GM10266 (cell line): Measurements from ENCODE around the gene NCKIPSD.

ENCODE experiments used
- DNase-seq: peaks from one replicate; pipeline ENCODE4 v3.0.0; 2012; ENCODE audit errors: extremely low spot score
- TF ChIP-seq, protein P1 (sequence below): IDR thresholded peaks from 2 replicates; pipeline ENCODE4 v1.5.1; 2012; ENCODE audit warnings: mild to moderate bottlenecking, low read depth; ENCODE audit not compliant: control insufficient read depth, insufficient read depth; ENCODE audit errors: missing control alignments

NCKIPSD gene

DNA sequence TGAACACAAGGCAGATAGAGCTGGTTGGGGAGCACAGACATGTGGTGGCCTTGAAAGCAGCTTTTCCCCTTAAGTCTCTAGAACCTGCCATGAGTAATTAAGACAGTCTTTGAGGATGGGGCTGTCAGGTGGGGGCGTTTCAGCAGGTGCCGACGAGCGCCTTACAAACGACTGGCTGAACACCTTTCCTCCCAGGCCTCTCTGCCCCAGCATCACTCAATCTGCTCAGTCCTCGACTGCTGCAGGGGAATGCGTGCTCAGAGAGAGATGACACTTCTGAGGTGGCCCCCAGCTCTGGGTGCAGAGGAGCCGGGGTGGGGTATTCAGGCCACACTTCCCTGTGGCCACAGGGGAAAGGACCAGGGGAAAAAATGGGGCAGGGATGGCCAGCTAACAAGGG, 8.1 kb upstream of the NCKIPSD start:
- DNase-seq, result no peak
- TF ChIP-seq, protein P1, sequence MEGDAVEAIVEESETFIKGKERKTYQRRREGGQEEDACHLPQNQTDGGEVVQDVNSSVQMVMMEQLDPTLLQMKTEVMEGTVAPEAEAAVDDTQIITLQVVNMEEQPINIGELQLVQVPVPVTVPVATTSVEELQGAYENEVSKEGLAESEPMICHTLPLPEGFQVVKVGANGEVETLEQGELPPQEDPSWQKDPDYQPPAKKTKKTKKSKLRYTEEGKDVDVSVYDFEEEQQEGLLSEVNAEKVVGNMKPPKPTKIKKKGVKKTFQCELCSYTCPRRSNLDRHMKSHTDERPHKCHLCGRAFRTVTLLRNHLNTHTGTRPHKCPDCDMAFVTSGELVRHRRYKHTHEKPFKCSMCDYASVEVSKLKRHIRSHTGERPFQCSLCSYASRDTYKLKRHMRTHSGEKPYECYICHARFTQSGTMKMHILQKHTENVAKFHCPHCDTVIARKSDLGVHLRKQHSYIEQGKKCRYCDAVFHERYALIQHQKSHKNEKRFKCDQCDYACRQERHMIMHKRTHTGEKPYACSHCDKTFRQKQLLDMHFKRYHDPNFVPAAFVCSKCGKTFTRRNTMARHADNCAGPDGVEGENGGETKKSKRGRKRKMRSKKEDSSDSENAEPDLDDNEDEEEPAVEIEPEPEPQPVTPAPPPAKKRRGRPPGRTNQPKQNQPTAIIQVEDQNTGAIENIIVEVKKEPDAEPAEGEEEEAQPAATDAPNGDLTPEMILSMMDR, result no peak

DNA sequence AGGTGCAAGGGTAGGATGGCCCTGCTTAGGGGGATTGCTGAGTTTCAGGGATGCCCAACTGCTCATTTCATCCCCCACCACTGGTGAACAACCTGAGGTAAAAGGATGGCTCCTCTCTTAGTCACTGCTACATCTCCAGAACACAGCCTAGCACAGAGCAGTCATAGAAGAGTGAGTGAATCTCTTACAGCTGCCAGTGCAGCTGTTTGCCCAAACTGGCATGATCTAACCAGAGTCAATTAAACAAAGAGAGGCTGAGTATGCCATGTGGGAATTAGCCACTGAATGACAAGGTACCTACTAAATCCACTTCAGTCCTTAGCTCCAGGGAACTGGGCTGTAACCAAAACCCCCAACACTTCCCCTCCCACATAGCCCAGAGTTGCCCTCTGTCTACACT, 6.8 kb upstream of the NCKIPSD start:
- TF ChIP-seq, protein P1, result no peak
- DNase-seq, result no peak

DNA sequence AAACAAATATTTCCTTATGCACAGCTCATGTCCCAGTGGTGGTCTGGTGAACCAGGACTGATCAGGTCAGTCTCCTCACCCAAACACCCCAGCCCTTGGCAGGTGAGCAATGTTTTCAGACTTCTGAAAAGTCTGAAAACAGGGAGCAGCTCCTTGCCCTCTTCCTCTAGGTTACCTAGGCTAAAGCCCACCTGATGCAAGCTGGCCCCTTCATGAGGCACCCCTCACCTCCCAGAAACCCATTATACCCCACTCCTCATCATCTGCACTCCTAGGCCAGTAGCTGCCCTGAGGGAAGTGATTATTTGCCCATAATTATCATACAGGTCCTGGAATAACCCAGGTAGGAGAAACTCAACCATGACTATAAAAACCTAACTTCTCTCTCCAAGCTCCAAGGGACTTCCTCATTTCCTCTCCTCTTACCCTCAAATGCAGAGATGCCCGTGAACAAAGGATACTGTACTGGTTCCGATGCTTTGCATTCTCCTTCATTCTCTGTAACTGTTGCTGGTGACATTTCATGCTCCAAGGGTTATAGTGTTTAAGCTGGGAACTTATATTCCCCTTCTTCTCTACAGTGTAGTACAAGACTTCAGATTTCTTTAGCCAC, 5.2 kb upstream of the NCKIPSD start:
- DNase-seq, result no peak
- TF ChIP-seq, protein P1, result no peak

DNA sequence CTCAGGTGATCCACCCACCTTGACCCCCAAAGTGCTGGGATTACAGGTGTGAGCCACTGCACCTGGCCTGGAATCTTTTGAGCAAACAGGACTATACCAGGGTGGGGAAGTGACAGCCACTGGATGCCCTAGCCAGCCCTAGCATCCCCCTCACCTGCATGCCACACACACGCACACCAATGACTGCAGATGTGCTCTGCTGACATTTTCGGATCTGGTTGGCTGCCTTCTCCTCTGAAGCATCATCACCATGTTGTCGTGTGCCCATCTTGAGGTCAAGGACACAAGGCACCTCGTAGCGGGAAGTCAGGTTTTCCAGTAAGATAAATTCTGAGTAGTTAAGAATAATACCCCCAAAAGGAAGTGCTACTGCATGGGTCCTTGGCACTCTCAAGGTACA, 3.7 kb upstream of the NCKIPSD start:
- no peak for DNase-seq

DNA sequence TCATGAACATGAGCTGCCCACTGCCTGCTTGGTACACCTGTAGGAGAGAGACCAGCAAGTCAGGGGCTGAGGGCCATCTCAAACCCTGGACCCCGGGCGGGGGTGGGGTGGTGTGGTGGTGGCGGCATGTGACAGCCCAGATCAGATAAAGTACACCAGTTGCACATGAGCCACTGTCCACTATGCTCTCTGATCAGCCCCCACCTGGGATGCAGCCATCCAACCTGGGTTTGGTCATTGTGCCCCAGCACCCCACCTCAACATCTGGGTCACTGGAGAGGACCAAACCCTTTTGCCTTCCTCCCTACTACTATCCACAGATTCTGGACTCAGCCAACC, 3.0 kb upstream of the NCKIPSD start:
- TF ChIP-seq, protein P1, result no peak
- no peak for DNase-seq

More for the DNA sequence above, 3.7 kb upstream of the NCKIPSD start:
- TF ChIP-seq, protein P1, result no peak

DNA sequence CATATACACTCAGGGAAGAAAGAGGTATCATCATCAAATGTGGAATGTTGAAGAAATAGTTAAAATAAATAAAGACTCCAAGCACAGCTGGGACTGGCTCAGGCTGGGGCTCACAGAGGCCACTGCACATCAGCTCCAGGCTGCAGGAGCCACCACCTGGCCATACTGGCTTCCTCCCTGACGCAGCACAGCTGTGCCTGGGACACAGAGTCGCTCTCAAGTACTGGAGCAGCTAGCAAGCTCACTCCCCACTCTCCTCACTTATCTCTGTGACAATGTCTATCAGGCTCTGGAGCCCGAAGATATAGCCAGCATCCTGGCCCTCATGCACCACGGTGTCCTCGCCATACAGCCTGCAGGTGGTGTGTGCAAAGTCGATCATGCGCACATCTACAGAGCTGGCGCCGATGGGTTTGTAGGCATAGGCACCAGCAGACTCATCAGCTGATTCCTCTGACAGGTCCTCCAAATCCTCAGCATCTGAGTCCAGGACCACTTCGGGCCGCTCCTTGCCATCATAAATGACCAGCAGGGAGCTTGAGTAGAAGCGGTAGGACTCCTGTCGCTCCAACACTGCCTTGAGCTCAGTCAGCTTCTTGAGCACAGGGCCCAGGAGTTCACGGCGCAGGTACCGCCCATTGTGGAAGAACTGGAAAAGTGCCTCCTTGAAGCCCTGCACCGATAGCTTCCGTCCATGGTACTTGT, 2.5 kb upstream of the NCKIPSD start:
- no peak for DNase-seq
- TF ChIP-seq, protein P1, result no peak

DNA sequence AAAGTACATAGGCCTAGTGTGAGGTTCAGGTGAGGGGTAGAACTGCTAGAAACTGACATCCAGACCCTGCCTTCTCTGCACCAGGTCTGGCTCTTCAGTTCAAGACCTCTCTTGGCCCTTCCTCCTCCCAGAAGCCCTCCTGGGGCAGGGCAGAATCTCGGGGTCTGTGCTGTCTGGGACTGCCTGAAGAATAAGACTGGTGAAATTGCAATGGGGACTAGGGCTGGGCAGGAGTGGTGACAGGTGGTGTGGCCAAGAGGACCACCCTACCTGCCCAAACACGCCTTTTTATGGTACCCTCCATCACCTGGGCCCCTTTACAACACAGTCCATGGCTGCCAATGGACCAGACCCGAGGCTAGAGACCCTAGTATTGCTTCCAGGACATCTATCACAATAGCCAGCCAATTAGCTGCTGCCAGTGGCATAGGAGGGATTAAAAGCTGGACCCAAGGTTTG, 1.5 kb upstream of the NCKIPSD start:
- TF ChIP-seq, protein P1, result no peak

More for the DNA sequence above, 1.5 kb upstream of the NCKIPSD start:
- DNase-seq, result no peak
